SU-DHL-6 (cell line): ENCODE measurements around the gene KRTAP10-11.

Experiments used
- CTCF ChIP-seq: fragments of 200-600 bp; sonication (generic); IDR thresholded peaks from one replicate; pipeline ENCODE4 v1.5.1; 2017; ENCODE audit warnings: antibody characterized with exemption, mild to moderate bottlenecking, low read length, moderate library complexity; ENCODE audit not compliant: insufficient read depth, poor library complexity, severe bottlenecking
- EZH2phosphoT487 ChIP-seq: fragments of 200-600 bp; sonication (generic), shearing (Covaris generic); conservative IDR thresholded peaks from 2 replicates; pipeline ENCODE4 v1.6.1; 2018; ENCODE audit warnings: mild to moderate bottlenecking, antibody characterized with exemption, low read length, moderate library complexity, mixed read lengths

- TF ChIP-seq CTCF, result no peak
- TF ChIP-seq EZH2phosphoT487, result no peak
Measured at GRCh38 chr21:44681152-44681551, 34.9 kb downstream of the KRTAP10-11 start.
